HepG2 (cell line): ENCODE data around the gene CADPS. TPM values are rescaled to one million over a fixed set of nuclear protein-coding genes. Genes with fewer than 3 reads are reported as not detected.

ENCODE experiments used
- ATAC-seq: fragments of 200-7000 bp; cut with Tn5 transposase; 3 replicates; pipeline ENCODE4 v1.9.1; 2020; ENCODE audit warnings: mild to moderate bottlenecking, moderate library complexity
- BruUV-seq: library from RNA; stranded (reverse); fragments of 400-500 nt; replicated peaks from 2 replicates; lab custom pipeline; 2021; lab: Mats Ljungman, UMichigan
- CTCF ChIA-PET: fragments of 300-600 bp; formaldehyde crosslinking; extraction: SDS; loops from one replicate; lab custom pipeline; 2021; ENCODE audit warnings: low total read pairs, inconsistent platforms, low intra/inter-chr PET ratio; lab: Yijun Ruan, JAX
- POLR2A ChIA-PET: fragments of 350-600 bp; sonication (Branson Sonifier 250); formaldehyde crosslinking; loops from one replicate; lab custom pipeline; 2020; ENCODE audit warnings: antibody characterized with exemption, inconsistent platforms; lab: Yijun Ruan, JAX
- DNase-seq: peaks from one replicate; pipeline ENCODE4 v3.0.0-alpha.2; 2015; ENCODE audit warnings: low spot score
- FAIRE-seq: peaks from 3 replicates; lab custom pipeline; 2011; peaks lifted over from hg19 to GRCh38; lab: Jason Lieb, UNC
- H2AFZ ChIP-seq: one replicate; pipeline ENCODE4 v1.6.1; 2011; ENCODE audit warnings: low read length, inconsistent platforms
- H3K27ac ChIP-seq: fragments of 300-600 bp; 3 replicates; pipeline ENCODE4 v1.8.0; 2011; ENCODE audit warnings: mixed run types, mild to moderate bottlenecking, mixed read lengths, low read length, inconsistent platforms; ENCODE audit not compliant: insufficient read depth; ENCODE audit errors: extremely low read length
- H3K27me3 ChIP-seq, 2 experiments: fragments of 200-600 bp in 1 of 2; 2 replicates in 1 of 2; 3 replicates in 1 of 2; pipeline versions ENCODE4 v1.6.0 to v1.8.0; 2011; ENCODE audit warnings: low read length in 2 of 2, mild to moderate bottlenecking in 2 of 2, moderate library complexity in 2 of 2, inconsistent platforms in 1 of 2; ENCODE audit not compliant: insufficient read depth in 2 of 2, control insufficient read depth in 1 of 2
- H3K36me3 ChIP-seq, 2 experiments: fragments of 200-600 bp in 1 of 2; replicated peaks in 1 of 2; 2 replicates in 1 of 2; 3 replicates in 1 of 2; pipeline versions ENCODE4 v1.5.1 to v1.8.0; 2011; ENCODE audit warnings: low read length in 2 of 2, inconsistent platforms in 1 of 2; ENCODE audit not compliant: insufficient read depth in 2 of 2, control insufficient read depth in 1 of 2
- H3K4me1 ChIP-seq: 2 replicates; pipeline ENCODE4 v1.5.1; 2012; ENCODE audit warnings: low read length, inconsistent platforms; ENCODE audit not compliant: insufficient read depth
- H3K4me2 ChIP-seq: 2 replicates; pipeline ENCODE4 v1.6.0; 2011; ENCODE audit warnings: low read depth, low read length, inconsistent platforms
- H3K4me3 ChIP-seq, 3 experiments: fragments of 200-600 bp in 1 of 3; sonication (generic), shearing (Covaris generic) in 1 of 3; replicated peaks in 1 of 3; 2 replicates each; pipeline ENCODE4 v1.5.1; 2011 to 2016; ENCODE audit warnings: low read length in 3 of 3, inconsistent platforms in 2 of 3, low read depth in 2 of 3, mild to moderate bottlenecking in 2 of 3, control low read depth in 1 of 3, mixed read lengths in 1 of 3; ENCODE audit not compliant: insufficient read depth in 1 of 3
- H3K79me2 ChIP-seq: one replicate; pipeline ENCODE4 v1.6.1; 2011; ENCODE audit warnings: low read length, inconsistent platforms; ENCODE audit not compliant: insufficient read depth
- H3K9ac ChIP-seq: 2 replicates; pipeline ENCODE4 v1.6.0; 2011; ENCODE audit warnings: mild to moderate bottlenecking, low read depth, low read length, inconsistent platforms; ENCODE audit not compliant: insufficient read depth
- H3K9me3 ChIP-seq: 2 replicates; pipeline ENCODE4 v1.5.1; 2012; ENCODE audit warnings: mild to moderate bottlenecking, low read length
- H4K20me1 ChIP-seq: 2 replicates; pipeline ENCODE4 v1.6.0; 2011; ENCODE audit warnings: inconsistent platforms, mild to moderate bottlenecking, low read length, moderate library complexity; ENCODE audit not compliant: insufficient read depth
- CSRNP2 ChIP-seq: sonication (generic); formaldehyde crosslinking; conservative IDR thresholded peaks from 2 replicates; pipeline ENCODE4 v1.8.0; 2022; ENCODE audit warnings: low read depth, missing genetic modification reagents
- FOSL2 ChIP-seq: sonication (generic); formaldehyde crosslinking; IDR thresholded peaks from 2 replicates; pipeline ENCODE4 v1.4.0; 2020; ENCODE audit warnings: missing genetic modification reagents
- GZF1 ChIP-seq: sonication (generic); formaldehyde crosslinking; IDR thresholded peaks from 2 replicates; pipeline ENCODE4 v1.5.1; 2020; ENCODE audit warnings: mild to moderate bottlenecking, missing genetic modification reagents
- HNF4G ChIP-seq, 2 experiments: sonication (generic) in 1 of 2; formaldehyde crosslinking in 1 of 2; IDR thresholded peaks; 2 replicates each; pipeline versions ENCODE4 v1.4.0 to v1.6.1; 2011 to 2020; ENCODE audit warnings: borderline replicate concordance in 2 of 2, low read depth in 2 of 2, mild to moderate bottlenecking in 2 of 2, low read length in 1 of 2, missing genetic modification reagents in 1 of 2, moderate library complexity in 1 of 2
- IKZF4 ChIP-seq: sonication (generic); formaldehyde crosslinking; IDR thresholded peaks from 2 replicates; pipeline ENCODE4 v1.5.1; 2020; ENCODE audit warnings: borderline replicate concordance, mild to moderate bottlenecking, low read depth, missing genetic modification reagents; ENCODE audit errors: not compliant biosample characterization
- ZFP36L2 ChIP-seq: sonication (generic); formaldehyde crosslinking; IDR thresholded peaks from 2 replicates; pipeline ENCODE4 v1.4.0; 2020; ENCODE audit warnings: missing genetic modification reagents
- WGBS: methylation state at CpG from one replicate; pipeline ENCODE4 v1.1.6; 2017; ENCODE audit warnings: low lambda C conversion rate; 5-methylcytosine and 5-hydroxymethylcytosine counted together
- in situ Hi-C: cut with HindIII; loops from 2 replicates; pipeline ENCODE4 v1.10.0; 2017; ENCODE audit warnings: low pct_unique_long_range_greater_than_20kb; ENCODE audit not compliant: extremely low pct_ligation_motif_present
- intact Hi-C: fragments of 100-400 bp; cut with micrococcal nuclease; formaldehyde crosslinking; loops from one replicate; pipeline ENCODE4 v1.10.0; 2022; ENCODE audit not compliant: unreplicated experiment
- polyA plus RNA-seq, 8 experiments: library from polyadenylated mRNA; depleted of rRNA in 3 of 8; stranded (reverse) in 7 of 8; unstranded in 1 of 8; fragments of >200 nt; fragmentation: Illumina TruSeq in 4 of 8; extraction: Trizol in 4 of 8; gene quantifications; 2 replicates each; pipeline versions ENCODE4 v1.2.1 to v1.2.3, GENCODE V29; 2011 to 2016; ENCODE audit warnings: low read depth in 4 of 8, missing spikeins in 1 of 8, mixed read lengths in 1 of 8; ENCODE audit not compliant: insufficient read depth in 1 of 8
- total RNA-seq, 5 experiments: library from RNA; depleted of rRNA; stranded (reverse); fragments of >200 nt; fragmentation: Illumina TruSeq; extraction: Trizol; gene quantifications; 2 replicates each; pipeline ENCODE4 v1.2.3, GENCODE V29; 2016; ENCODE audit warnings: low read depth in 1 of 5

CADPS gene
- total and polyA plus RNA-seq, 2 of the 13 experiments (the other 11 are each of a cell fraction or from before 2014, with no cell fraction given): not detected

- FAIRE-seq (no peak), DNase-seq (no peak), ATAC-seq (no peak)
- ChIA-PET CTCF (no interaction called here), POLR2A (no interaction called here)
- no peaks in the 10 kb centered on the region for H4K20me1 ChIP-seq
- BruUV-seq: no TSS peak
- no peaks in the 10 kb centered on the region for H3K4me1 ChIP-seq
- no peak overlapping the region for H2AFZ ChIP-seq
- H3K27ac ChIP-seq: no peak overlapping the region
- TF ChIP-seq HNF4G (IDR thresholded peaks at IDR 0.05; ENCODE audit: borderline replicate concordance, low read depth, low read length) (no peak), HNF4G (CRISPR knock-in tag; IDR thresholded peaks at IDR 0.05; ENCODE audit: borderline replicate concordance, low read depth) (no peak), ZFP36L2 (CRISPR knock-in tag) (no peak)
- H3K36me3 ChIP-seq: no peaks in the 10 kb centered on the region
- no peaks in the 10 kb centered on the region for H3K9me3 ChIP-seq
- 0% methylated on average over 2 of the region's 2 CpGs for WGBS
- no peaks in the 10 kb centered on the region for H3K79me2 ChIP-seq
- intact Hi-C loops: no loop called here
- in situ Hi-C loops: no loop called here
- no peaks in the 10 kb centered on the region for H3K27me3 ChIP-seq
- H3K4me3 ChIP-seq: no peak overlapping the region
- H3K4me2 ChIP-seq: no peak overlapping the region
- no peak overlapping the region for H3K9ac ChIP-seq
These were observed 9.9 kb upstream of the CADPS start for GRCh38 chr3:62885136-62885535.

- Histone ChIP-seq H3K27me3 (no peaks in the 10 kb centered on the region), H2AFZ (no peak overlapping the region), H4K20me1 (no peaks in the 10 kb centered on the region), H3K9me3 (no peaks in the 10 kb centered on the region), H3K9ac (no peak overlapping the region), H3K4me1 (no peaks in the 10 kb centered on the region), H3K79me2 (no peaks in the 10 kb centered on the region), H3K36me3 (no peaks in the 10 kb centered on the region), H3K4me2 (no peak overlapping the region), H3K27ac (no peak overlapping the region), H3K4me3 (no peak overlapping the region)
- intact Hi-C loops: no loop called here
- 0% methylated on average over 3 of the region's 3 CpGs for WGBS
- no peak for TF ChIP-seq GZF1
- TF ChIP-seq CSRNP2 (CRISPR knock-in tag): no peak
- no peak for TF ChIP-seq FOSL2 (CRISPR knock-in tag)
- TF ChIP-seq IKZF4: no peak
- ChIA-PET CTCF (no interaction called here), POLR2A (no interaction called here)
- in situ Hi-C loops: no loop called here
- DNase-seq (no peak), ATAC-seq (no peak), FAIRE-seq (no peak)
- no TSS peak for BruUV-seq
These were observed 9.1 kb upstream of the CADPS start for GRCh38 chr3:62884096-62884870.
